K562 (cell line): ENCODE measurements around the gene CRAT. TPM values are rescaled to one million over a fixed set of nuclear protein-coding genes. Genes with fewer than 3 reads are reported as not detected.

Source experiments
- E2F6 ChIP-seq, 2 experiments: IDR thresholded peaks; 2 replicates each; pipeline ENCODE4 v1.6.1; 2011; ENCODE audit warnings: borderline replicate concordance in 1 of 2, control low read depth in 1 of 2, low read depth in 1 of 2, low read length in 1 of 2, mild to moderate bottlenecking in 1 of 2, mixed read lengths in 1 of 2, moderate library complexity in 1 of 2; ENCODE audit not compliant: insufficient read depth in 1 of 2, insufficient read length in 1 of 2, poor library complexity in 1 of 2, severe bottlenecking in 1 of 2; ENCODE audit errors: extremely low read depth in 1 of 2
- GABPA ChIP-seq: fragments of 200-800 bp; sonication (Bioruptor generic); conservative IDR thresholded peaks from 2 replicates; pipeline ENCODE4 v1.6.1; 2016; ENCODE audit warnings: low read depth, missing genetic modification characterization, missing compliant biosample characterization
- NCOA4 ChIP-seq: fragments of 450-650 bp; IDR thresholded peaks from 2 replicates; pipeline ENCODE4 v1.6.1; 2018; ENCODE audit warnings: mild to moderate bottlenecking; ENCODE audit not compliant: partially characterized antibody
- POLR2G ChIP-seq: fragments of 200-400 bp; formaldehyde crosslinking; IDR thresholded peaks from 2 replicates; pipeline ENCODE4 v1.6.1; 2017; ENCODE audit warnings: low read depth, mild to moderate bottlenecking, antibody characterized with exemption, low read length, moderate library complexity
- POLR2H ChIP-seq: IDR thresholded peaks from 2 replicates; pipeline ENCODE4 v1.6.1; 2016; ENCODE audit warnings: missing genetic modification characterization, low read depth, mild to moderate bottlenecking, control low read depth, missing compliant biosample characterization, moderate library complexity
- RBBP5 ChIP-seq: fragments of 200-600 bp; sonication (generic); IDR thresholded peaks from 2 replicates; pipeline ENCODE4 v1.6.1; 2012; ENCODE audit warnings: borderline replicate concordance, mild to moderate bottlenecking, low read length, control low read depth, inconsistent platforms; ENCODE audit not compliant: insufficient read depth, poor library complexity, severe bottlenecking
- RHOXF2B ChIP-seq: fragments of 250-450 bp; sonication (Bioruptor Pico); conservative IDR thresholded peaks from 2 replicates; pipeline ENCODE4 v1.5.1; 2021
- RREB1 ChIP-seq: fragments of 250-450 bp; sonication (Bioruptor Pico); IDR thresholded peaks from 2 replicates; pipeline ENCODE4 v1.4.0; 2020
- TARDBP ChIP-seq: fragments of 450-650 bp; IDR thresholded peaks from 2 replicates; pipeline ENCODE4 v1.6.1; 2016
- TBP ChIP-seq: optimal IDR thresholded peaks from 2 replicates; pipeline ENCODE3; 2011; ENCODE audit warnings: low read depth, low read length, improper control_type of control experiment
- ZBTB26 ChIP-seq: fragments of 450-650 bp; formaldehyde crosslinking; IDR thresholded peaks from 2 replicates; pipeline ENCODE4 v1.4.0; 2022; ENCODE audit warnings: missing genetic modification characterization
- ZFX ChIP-seq: sonication (generic); formaldehyde crosslinking; IDR thresholded peaks from 2 replicates; pipeline ENCODE4 v1.8.0; 2022; ENCODE audit warnings: mild to moderate bottlenecking, missing genetic modification reagents, moderate library complexity
- ZNF24 ChIP-seq: fragments of 450-650 bp; IDR thresholded peaks from 2 replicates; pipeline ENCODE4 v1.6.1; 2016
- ZNF436 ChIP-seq: fragments of 250-450, 450-650 bp; sonication (Bioruptor Pico); formaldehyde crosslinking; IDR thresholded peaks from 2 replicates; pipeline ENCODE4 v1.7.0; 2020; ENCODE audit warnings: mild to moderate bottlenecking
- ZNF589 ChIP-seq: fragments of 200-800 bp; sonication (Bioruptor generic); IDR thresholded peaks from 2 replicates; pipeline ENCODE4 v1.6.1; 2016; ENCODE audit warnings: low read depth, missing genetic modification characterization, missing compliant biosample characterization
- polyA plus RNA-seq, 8 experiments: library from polyadenylated mRNA; depleted of rRNA in 4 of 8; stranded (reverse) in 5 of 8; unstranded in 3 of 8; fragments of >200 nt; fragmentation: Nextera tagmentation in 2 of 8; fragmentation: Illumina TruSeq in 1 of 8; extraction: Ambion mirVana in 2 of 8; extraction: Trizol in 1 of 8; gene quantifications; 2 replicates each; pipeline versions ENCODE4 v1.2.1 to v1.2.3, GENCODE V29; 2011 to 2014; ENCODE audit warnings: inconsistent platforms in 1 of 8, missing spikeins in 1 of 8
- total RNA-seq, 7 experiments: library from RNA; depleted of rRNA in 6 of 7; stranded (reverse); fragments of >200 nt in 6 of 7; fragmentation: Illumina TruSeq in 2 of 7; extraction: Trizol in 2 of 7; gene quantifications; 2 replicates each; pipeline versions ENCODE4 v1.2.1 to v1.2.3, GENCODE V29; 2011 to 2021; ENCODE audit warnings: low replicate concordance in 1 of 7
- TF ChIP-seq, protein P1 (sequence below): fragments of 450-650 bp; formaldehyde crosslinking; IDR thresholded peaks from 2 replicates; pipeline ENCODE4 v1.4.0; 2020; ENCODE audit warnings: mild to moderate bottlenecking, moderate library complexity

CRAT gene
- total and polyA plus RNA-seq, 9 of the 15 experiments (the other 6 are each of a cell fraction or from before 2014, with no cell fraction given), result 0.20 to 13.8 (median 5.4) TPM

DNA sequence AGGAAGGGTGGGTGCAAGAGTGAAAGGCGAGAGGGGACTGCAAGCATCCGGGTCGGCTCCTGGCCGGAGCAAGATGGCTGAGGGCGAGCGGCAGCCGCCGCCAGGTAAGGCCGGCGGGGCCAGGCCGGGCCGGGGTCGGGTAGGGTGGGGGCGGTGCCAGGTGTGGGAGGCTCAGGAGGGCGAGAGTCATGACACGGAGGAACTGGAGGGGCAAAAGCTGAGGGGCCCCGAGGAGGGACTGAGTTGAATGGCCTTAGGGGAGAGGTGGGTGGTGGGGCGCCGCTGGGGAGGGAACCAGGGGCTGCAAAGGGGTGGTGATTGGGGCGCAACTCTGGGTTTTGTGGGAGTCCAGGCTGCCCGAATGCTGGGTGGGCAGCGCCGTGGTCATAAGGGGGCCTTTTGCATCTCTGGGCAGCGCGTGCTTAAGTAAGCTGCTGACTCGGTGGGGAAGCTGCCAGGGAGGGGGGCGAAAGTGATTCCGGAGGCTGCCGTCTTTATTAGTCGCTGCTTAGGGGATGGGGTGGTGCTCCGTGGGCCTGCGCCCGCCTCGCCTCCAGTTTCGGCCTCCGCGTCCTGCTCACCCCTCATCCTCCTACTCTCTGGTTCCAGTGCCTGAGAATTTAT lies 1.0 kb upstream of the CRAT start (continued):
- TF ChIP-seq ZBTB26 (CRISPR knock-in tag), result no peak
- 0 out of 2 replicates have a peak, but pooled peaks have one; percentile 41 for TF ChIP-seq RHOXF2B
- peak in 1 of 2 experiments; percentile 10 for TF ChIP-seq E2F6 (IDR thresholded peaks at IDR 0.05; ENCODE audit: borderline replicate concordance in 1 of 2, extremely low read depth in 1 of 2, insufficient read depth in 1 of 2, insufficient read length in 1 of 2, low read depth in 1 of 2, low read length in 1 of 2, poor library complexity in 1 of 2, severe bottlenecking in 1 of 2)
- no peak for TF ChIP-seq NCOA4
- no peak for TF ChIP-seq POLR2H
- no peak for TF ChIP-seq RREB1 (CRISPR knock-in tag)
- no peak for TF ChIP-seq ZNF589 (CRISPR knock-in tag)
- peak; percentile 70 for TF ChIP-seq TBP
- no peak for TF ChIP-seq TARDBP
- TF ChIP-seq ZNF24, result no peak
- no peak for TF ChIP-seq ZNF436
- no peak; the same call in 1 of the 2 replicates for TF ChIP-seq GABPA (tag)
- TF ChIP-seq RBBP5, result peak; percentile 81
- peak; percentile 82 for TF ChIP-seq POLR2G
- peak; percentile 61; the same call in 1 of the 2 replicates for TF ChIP-seq ZFX (CRISPR knock-in tag)
- TF ChIP-seq, protein P1, sequence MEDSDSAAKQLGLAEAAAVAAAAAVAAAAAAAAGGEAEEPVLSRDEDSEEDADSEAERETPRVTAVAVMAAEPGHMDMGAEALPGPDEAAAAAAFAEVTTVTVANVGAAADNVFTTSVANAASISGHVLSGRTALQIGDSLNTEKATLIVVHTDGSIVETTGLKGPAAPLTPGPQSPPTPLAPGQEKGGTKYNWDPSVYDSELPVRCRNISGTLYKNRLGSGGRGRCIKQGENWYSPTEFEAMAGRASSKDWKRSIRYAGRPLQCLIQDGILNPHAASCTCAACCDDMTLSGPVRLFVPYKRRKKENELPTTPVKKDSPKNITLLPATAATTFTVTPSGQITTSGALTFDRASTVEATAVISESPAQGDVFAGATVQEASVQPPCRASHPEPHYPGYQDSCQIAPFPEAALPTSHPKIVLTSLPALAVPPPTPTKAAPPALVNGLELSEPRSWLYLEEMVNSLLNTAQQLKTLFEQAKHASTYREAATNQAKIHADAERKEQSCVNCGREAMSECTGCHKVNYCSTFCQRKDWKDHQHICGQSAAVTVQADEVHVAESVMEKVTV (CRISPR knock-in tag), result no peak
